Measurements from ENCODE around the gene SLC24A4.
"Not testable (repeated sequence)": the region's sequence is repeated elsewhere in the genome, so short reads cannot be mapped to it uniquely, and the experiment has no call there.

The SLC24A4 gene

DNA sequence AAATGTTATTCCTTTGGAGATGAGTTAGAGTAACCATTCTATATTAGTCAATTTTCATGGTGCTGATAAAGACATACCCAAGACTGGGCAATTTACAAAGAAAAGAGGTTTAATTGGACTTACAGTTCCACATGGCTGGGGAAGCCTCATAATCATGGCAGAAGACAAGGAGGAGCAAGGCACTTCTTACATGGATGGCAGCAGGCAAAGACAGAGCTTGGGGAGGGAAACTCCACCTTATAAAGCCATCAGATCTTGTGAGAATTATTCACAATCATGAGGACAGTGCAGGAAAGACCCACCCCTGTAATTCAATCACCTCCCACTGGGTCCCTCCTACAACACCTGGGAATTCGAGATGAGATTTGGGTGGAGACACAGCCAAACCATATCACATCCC lies 79.5 kb downstream of the SLC24A4 start:
- DNase-seq (ENCODE audit: low spot score) = not testable (repeated sequence)

DNA sequence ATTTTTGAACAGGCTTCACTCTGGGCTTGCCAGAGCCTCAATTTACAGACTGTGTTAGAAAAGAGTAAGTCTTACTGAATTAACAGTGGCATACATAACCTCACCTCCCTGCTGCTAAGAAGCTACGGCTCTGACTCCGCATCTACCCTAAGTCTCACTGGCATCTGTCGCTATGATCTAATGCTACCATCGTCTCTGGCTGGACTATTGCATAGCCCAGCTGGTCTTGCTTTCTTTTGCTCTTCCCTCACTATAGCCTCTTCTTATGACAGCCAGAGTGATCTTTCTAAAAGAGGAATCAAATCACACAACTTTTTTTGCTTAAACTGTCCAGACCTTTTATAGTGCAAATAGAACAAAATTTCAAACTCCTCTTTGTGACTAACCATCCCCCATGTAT lies 81.1 kb downstream of the SLC24A4 start:
- no peak for DNase-seq (ENCODE audit: low spot score)

DNA sequence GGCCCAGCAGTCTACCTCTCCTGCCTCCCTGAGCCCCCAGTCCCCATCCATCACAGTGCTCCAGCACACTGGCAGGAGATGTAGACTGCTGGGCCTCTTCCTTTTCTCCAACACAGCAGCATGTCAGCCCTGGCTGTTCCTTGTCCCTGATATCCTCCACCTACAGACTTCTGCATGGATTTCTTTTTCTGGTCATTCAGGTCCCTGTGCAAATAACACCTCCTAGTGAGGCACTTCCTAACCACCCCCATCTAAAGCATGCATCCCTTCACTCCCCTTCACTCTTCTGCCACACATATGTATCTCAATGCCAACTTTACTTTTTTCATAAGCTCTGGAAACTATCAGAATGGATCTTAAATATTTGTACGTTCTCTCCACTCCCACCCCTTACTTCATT lies 81.5 kb downstream of the SLC24A4 start:
- no peak for DNase-seq (ENCODE audit: low spot score)

DNA sequence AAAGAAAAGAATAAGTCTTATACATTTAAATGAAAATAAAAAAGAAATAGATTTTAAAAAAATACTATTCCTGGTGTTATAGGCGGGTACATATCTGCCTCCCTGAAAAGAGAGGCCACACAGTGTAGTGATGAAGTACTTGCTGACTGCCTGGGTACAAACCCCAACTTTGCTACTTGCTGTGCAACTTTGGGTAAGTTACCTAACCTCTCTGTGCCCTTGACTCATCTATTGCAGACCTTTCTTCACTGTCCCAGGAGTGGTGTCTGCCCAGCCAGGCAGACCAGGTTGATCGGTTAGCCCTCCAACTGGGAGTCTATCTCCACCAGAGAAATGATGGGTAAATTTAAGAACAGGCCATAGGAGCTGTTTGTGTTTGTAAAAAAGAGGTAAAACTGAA lies 82.0 kb downstream of the SLC24A4 start:
- no peak for DNase-seq (ENCODE audit: low spot score)

DNA sequence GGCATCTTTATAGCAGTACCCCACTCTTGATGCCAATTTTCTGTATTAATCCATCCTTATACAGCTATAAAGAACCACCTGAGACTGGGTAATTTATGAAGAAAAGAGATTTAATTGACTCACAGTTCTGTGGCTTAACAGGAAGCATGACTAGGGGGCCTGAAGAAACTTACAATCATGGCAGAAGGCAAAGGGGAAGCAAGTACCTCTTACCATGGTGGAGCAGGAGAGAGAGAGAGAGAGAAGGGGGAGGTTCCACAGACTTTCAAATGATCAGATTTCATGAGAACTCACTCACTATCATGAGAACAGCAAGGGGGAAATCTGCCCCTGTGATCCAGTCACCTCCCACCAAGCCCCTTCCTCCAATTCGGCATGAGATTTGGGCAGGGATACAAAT lies 84.4 kb downstream of the SLC24A4 start:
- peak; percentile 13 for DNase-seq (ENCODE audit: low spot score)

DNA sequence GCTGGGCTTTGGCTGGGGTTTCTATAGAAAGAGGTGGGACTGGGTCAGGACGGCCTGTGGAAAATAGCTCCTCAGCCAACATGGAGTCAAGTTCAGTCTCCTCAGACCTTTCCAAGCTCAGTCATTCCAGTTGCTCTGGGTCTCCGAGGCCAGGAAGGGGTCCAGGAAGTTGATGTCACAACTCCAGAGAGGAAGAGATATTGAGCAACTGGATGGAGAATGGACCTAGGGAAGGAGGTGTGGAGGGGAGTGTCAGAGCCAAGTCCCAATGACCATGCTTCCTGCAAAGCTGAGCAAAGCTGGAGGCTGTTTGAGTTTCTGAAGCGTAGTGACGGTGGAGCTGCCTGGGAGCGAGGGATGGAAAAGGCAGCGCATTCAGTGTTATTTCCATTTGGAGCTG lies 86.1 kb downstream of the SLC24A4 start:
- no peak for DNase-seq (ENCODE audit: low spot score)

DNA sequence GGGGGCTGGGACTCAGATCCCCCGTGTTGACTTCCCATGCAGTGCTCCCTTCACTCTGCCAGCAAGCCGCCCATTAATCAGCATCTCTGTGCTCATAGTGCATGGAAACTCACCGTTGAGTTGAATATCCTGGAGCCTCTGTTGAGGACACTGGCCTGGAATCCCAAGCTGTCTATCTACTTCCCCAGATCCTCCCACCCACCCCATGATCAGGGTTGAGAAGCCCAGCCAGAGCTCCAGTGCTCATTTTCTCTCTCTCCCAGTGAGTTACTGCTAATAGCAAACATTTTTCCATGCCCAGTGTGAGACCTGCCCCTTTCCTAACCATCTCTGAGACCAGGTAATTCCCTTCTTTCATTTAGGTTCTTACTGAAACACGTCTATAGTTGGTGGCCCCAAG lies 88.2 kb downstream of the SLC24A4 start:
- DNase-seq (ENCODE audit: low spot score) = no peak

DNA sequence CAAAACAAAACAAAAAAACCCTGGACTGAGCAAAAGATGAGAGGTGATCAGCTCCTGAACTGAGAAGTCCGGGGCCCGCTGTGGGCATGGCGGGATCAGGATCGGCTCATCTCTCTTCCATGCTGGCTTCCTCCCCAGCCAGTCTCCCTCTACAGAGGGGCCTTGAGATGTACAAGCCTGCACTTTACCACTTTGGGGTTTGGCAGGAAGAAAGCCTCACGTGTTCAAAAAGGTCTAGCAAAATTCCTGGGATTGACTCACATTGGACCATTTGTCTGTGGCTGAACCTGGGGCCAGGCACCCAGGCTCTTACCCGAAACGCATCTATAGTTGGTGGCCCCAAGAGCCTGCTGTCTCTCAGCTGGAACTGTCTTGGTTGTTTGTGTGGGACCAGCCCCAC lies 89.0 kb downstream of the SLC24A4 start:
- DNase-seq (ENCODE audit: low spot score) = no peak

DNA sequence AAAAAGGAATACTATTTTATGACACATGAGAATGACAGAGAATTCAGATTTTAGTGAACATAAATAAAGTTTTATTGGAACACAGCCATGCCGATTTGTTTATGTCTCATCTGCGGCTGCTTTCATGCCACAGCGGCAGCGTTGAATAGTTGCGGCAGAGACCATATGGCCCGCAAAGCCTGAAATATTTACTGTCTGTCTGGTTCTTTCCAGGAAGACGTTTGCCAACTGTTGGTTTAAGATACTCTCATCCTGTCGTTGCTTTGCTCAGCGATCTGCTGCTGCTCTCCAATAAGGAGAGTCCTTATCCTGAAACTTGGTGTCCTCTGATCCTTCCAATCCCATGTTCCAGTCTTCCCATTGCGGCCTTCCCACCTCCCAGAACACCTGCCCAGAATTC lies 89.9 kb downstream of the SLC24A4 start:
- no peak for DNase-seq (ENCODE audit: low spot score)

DNA sequence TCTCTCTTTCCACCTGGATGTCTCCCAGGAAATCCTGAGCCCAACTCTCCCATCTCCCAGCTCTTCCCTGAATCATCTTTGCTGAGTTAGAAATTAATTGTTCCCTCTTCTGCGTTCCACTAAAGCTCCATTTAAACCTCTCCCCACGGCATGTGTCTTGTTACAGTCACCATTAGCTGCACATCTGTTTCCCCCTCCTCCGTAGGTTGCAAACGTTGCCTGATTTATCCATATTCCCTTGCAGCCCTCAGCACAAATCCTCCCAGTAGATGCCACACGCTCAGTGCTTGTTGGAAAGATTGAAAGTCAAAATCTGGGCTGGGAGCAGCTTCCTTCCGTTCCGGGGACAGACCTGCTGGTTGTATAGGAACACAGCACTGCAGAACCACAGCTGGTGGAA lies 90.4 kb downstream of the SLC24A4 start:
- DNase-seq (ENCODE audit: low spot score) = no peak

DNA sequence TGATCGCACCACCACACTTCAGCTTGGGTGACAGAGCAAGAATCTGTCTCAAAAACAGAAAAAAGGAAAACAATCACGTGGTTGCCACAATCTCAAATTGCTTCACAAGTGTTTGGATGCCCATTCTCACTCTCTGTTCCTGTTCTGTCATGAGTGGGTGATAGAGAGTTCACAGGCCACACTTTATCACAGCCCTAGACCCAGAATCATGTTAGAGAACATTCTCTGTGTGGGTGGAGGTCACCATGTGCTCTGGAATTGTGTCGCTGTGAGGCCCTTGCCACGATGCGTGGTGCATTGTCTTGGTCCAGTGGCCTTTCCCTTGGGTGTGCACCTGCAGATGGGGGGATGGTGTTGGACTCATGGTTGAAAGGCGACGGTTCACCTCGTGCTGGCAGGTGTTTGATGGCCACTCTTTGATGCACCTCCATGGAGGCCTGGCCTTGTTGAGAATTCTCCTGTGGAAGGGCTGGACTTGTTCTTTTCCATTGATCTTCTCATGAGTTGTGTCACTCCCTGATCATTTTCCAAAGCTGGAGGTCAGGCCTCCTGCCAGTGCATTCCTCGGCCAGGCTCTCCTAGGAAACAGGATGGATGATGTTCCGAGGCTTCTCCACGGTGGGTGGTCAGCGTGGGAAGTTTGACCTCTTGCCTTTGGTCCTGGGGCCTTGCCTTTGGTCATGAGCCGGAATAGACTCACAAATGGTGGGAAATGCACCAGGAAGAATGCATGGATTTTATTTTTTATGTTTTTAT lies 91.9 kb downstream of the SLC24A4 start:
- no peak for DNase-seq (ENCODE audit: low spot score)

DNA sequence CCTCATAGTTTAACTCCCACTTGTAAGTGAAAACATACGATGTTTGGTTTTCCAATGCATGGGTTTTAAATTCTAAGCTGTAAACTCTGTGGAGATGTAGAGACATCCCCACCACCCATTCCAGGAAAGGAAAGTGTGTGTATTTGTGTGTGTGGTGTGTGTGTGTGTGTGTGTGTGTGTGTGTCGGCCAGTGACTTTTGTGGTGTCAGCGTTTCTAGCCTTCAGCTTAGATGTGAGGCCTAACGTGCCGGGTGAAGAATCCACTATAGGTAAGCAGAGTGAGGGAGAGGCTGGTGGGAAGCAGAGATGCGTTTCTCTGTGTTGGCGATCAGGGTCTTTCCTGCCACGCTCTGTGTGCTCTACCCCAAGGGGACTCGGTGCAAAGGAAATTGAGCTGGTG lies 93.0 kb downstream of the SLC24A4 start:
- no peak for DNase-seq (ENCODE audit: low spot score)

DNA sequence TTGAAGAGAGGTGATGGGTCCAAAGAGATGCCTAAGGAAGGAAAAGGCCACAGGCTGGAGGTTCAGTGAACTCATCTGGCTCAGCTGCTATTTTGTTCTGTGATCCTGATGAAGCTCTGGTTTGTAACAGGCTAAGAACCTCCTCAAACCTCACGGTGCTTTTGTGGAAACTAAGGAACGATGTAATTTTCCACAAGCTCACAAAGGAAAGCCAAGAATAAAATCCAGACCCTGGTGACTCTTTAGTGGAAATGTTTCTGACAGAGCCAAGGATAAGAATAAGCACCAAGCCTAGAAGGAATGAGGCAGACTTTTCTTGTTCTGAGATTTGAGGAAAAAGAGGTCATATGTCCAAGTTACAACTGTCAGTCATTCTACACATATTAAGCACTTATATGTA lies 93.6 kb downstream of the SLC24A4 start:
- no peak for DNase-seq (ENCODE audit: low spot score)

DNA sequence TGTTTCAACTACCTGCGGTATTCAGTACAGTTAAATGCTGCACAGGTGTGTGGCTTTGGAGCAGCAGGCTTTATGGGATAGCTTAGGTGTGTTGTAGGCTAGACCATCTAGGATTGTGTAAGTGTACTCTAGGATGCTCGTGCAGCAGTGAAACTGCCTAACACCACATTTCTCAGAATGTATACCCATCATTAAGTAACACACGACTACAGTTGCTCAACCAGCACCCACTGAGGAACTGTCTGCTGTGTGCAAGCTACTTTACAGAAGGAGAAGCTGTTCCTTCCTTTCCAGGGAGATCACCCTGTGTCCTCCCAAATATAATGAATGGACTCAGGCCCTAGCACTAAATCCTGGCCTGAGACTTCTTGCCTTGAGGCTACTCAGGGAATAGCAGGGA lies 94.8 kb downstream of the SLC24A4 start:
- DNase-seq (ENCODE audit: low spot score) = no peak

DNA sequence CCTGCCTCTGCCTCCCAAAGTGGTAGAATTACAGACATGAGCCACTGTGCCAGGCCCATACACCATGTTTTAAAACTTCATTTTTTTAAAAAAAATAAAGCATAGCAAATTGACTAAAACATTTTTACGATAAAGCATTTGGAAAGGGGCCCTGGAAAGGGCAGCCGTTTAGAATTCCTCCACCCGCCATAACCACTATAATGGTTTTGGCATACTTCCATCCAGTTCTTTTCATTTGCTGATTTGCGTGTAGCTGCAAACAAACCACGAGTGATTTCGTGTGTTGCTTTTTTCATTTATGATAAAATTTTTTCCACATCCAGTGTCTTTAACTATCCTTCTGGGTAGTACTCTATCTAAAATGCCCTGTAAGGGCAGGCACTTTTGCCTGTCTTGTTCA lies 98.8 kb downstream of the SLC24A4 start:
- no peak for DNase-seq (ENCODE audit: low spot score)

DNA sequence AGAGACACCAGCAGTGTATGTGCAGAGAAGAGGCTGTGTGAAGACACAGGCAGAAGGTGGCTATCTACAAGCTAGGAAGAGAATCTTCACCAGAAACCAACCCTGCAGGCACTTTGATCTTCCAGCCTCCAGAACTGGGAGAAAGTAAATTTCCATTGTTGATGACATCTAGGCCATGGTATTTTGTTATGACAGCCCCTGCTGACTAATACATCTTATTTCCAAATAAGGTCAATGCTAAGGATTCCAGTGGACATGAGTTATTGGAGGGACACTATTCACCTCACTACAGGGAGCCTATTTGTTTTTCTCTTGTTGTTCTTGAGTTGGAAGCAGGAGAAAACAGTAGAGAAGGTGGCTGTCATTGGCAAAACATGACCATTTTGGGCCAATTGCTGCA lies 102.1 kb downstream of the SLC24A4 start:
- no peak for DNase-seq (ENCODE audit: low spot score)

DNA sequence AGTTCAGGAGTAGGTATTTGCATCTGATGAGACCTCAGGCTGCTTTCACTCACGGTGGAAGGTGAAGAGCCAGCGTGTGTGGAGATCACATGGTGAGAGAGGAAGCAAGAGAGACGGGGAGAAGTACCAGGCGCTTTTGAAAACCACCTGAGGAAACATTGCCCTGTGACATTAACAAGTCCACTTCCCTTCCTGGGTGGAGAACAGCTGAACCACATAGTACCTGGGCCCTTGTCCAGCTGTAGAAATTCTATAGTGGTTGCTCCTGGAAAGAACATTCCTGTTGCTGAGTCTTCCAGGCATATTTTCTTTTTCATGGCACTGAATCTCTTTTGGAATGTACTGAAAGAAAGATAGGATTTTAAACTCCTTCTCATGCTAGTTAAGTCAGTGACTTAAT lies 103.3 kb downstream of the SLC24A4 start:
- DNase-seq (ENCODE audit: low spot score) = no peak

DNA sequence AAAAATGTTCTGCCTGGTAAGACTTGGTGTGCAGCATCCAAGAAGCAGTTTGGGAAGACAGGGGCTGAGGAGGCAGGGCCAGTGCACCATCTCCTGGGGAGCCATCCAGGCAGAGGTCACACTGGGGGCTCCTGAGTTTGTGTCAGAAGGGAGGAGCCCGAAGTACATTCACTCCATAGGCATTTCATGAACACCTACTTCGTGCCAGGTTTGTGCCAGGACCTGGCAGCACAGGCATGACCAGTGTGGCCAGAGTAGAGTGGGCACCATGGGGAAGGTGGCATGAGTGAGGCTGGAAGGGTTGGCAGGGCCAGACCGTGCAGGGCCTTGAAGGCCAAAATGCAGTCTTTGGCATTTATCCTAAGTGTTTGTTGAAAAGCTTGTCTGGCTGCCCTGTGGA lies 104.1 kb downstream of the SLC24A4 start:
- DNase-seq (ENCODE audit: low spot score) = no peak

DNA sequence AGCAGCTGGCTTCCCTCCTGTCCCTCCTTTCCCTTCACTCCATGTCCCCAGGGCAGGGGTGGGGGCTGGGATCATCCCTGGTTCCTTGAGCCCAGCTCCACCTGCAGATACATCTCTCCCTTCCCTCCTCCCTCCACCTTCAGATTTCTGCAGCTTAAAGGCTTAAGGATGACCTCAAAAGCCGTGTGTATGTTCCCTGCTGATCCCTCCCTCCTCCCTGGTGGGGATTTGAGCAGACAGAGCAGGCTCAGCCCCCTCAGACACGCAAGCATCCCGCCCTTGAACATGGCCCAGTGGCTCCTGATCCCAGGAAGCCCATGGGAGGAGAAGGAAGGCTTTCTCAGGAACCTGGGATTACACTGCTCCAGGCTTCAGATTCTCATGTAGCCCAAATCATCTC lies 107.7 kb downstream of the SLC24A4 start:
- no peak for DNase-seq (ENCODE audit: low spot score)

DNA sequence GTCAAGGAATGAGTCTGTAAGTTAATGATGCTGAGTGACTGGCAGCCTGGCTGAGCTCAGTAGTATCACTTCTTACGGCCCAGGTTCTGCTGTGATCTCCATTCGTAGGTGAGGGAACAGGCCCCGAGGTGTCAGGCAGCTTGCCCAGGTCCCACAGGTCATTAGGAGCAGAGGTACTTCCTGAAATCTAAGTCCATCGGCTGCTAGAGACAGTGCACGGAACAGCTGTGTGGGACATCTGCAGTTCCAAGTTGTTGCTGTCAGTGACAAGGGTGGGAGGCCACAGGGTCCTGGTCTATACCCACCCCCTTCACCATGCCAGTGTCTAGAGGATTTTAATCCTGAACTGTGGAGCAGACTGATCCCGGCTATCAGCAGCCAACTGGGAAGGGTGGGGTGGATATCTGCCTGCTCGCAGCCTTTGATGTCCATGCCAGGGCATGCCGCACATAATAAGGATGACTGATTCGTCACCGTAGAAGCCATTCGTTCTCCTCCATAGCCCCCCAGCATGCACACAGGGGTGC lies 108.3 kb downstream of the SLC24A4 start:
- no peak for DNase-seq (ENCODE audit: low spot score)

DNA sequence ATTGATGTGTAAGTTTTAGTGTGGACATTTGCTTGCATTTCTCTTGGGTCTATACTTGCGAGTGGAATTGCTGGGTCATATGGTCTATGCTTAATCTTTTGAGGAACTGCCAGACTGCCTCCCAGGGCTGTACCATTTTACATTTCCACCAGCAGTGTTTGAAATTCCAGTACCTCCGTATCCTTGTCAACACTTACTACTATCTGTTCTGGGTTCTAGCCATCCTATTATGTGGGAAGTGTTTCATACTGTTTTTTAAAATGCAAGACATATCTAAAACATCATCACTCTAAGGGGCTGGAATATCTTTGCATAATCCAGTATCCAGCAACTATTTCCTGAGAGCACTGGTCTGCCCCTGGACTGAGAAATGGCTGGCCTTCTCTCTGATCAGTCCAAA lies 110.4 kb downstream of the SLC24A4 start:
- no peak for DNase-seq (ENCODE audit: low spot score)

DNA sequence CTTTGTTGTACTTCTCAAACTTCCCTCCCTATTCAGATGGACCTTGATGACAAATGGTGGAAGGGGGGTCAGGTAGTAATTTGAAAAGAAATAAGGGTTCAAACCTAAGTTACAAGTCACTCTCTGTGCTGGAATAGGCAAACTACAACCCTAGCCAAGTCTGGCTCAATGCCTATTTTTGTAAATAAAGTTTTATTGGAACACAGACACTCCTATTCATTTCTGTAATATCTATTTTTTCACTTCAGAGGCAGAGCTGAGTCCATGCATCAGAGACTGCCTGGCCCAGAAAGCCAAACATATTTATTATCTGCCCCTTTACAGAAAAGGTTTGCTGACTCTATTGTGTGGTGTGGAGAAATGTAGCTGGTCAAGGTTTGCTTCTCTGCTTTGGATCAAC lies 112.2 kb downstream of the SLC24A4 start:
- DNase-seq (ENCODE audit: low spot score) = no peak

DNA sequence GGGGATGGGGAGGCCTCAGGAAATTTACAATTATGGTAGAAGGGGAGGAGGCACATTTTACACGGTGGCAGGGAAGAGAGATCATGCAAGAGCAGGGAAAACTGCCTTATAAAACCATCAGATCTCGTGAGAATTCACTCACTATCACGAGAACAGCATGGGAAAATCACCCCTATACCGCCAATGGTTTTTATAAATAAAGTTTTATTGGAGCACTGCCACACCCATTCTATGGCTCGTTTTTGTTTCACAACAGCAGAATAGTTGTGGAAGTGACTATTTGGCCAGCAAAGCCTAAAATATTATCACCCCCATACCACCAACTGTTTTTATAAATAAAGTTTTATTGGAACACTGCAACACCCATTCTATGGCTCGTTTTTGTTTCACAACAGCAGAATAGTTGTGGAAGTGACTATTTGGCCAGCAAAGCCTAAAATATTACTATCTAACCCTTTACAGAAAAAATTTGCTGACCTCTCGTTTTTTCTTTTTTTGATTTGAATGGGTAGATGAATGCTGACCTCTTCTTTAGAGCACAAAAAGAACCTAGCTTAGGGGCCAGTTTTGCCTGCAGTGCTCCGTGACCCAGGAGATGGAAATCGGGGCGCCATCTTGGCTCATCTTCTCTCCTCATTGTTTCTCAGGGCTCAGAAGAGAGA lies 113.3 kb downstream of the SLC24A4 start:
- peak; percentile 24 for DNase-seq (ENCODE audit: low spot score)

DNA sequence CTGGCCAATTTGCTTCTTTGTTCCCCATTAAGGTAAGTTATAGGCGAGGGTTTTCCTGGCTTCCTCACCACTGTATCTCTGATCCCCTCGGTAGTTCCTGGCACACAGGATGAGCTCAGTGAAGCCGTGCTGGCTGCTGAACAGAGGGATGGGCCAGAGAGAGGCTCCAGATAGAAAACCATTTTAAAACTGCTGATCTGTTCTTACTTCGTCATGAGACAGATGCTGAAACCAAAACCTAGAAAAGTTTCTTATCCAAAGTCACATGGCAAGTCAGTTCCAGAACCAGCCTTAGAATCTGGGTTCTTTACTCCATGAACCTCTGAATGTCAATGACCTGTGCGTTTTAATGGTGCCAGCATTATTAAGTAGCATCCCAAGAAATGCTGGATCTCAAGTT lies 114.3 kb downstream of the SLC24A4 start:
- no peak for DNase-seq (ENCODE audit: low spot score)
